ENCODE data around the gene RRAD. TPM values are rescaled to one million over a fixed set of nuclear protein-coding genes. Genes with fewer than 3 reads are reported as not detected.

Gene RRAD
- total and polyA plus RNA-seq, 2 donors (not counting 3 experiments of a cell fraction or from before 2014, with no cell fraction given), result 0.22 to 0.48 TPM

- CTCF ChIA-PET, result interaction anchor here (3.1 kb wide), 1 partner anchor 13 kb away, joined by 19 read pairs; no protein-coding TSS in a partner anchor
- H3K79me2 ChIP-seq (ENCODE audit: control insufficient read depth, insufficient read depth, low read length), result no peaks in the 10 kb centered on the region
- H2AFZ ChIP-seq (ENCODE audit: low read depth, low read length), result no peak overlapping the region
- H3K4me1 ChIP-seq (ENCODE audit: control insufficient read depth, extremely low read depth, insufficient read depth, low read length), result no peaks in the 10 kb centered on the region
- no peak for DNase-seq (ENCODE audit: low read depth, low spot score)
- no peak overlapping the region for H3K27ac ChIP-seq (ENCODE audit: insufficient read depth, low read depth, low read length)
- H3K9ac ChIP-seq (replicated peaks; ENCODE audit: extremely low read depth, insufficient read depth, low read length), result no peak overlapping the region
- no peaks in the 10 kb centered on the region for H4K20me1 ChIP-seq (replicated peaks; ENCODE audit: control insufficient read depth, extremely low read depth, insufficient read depth, low read length)
- no peak overlapping the region for H3K4me2 ChIP-seq (ENCODE audit: insufficient read depth, low read length)
- intact Hi-C loops (cut with micrococcal nuclease), result no loop called here
- H3K27me3 ChIP-seq (ENCODE audit: control insufficient read depth in 2 of 2, insufficient read depth in 2 of 2, low read length in 2 of 2), result no peaks in the 10 kb centered on the region
- POLR2A ChIA-PET, result no interaction called here
- BruUV-seq (replicated peaks), result no TSS peak
- no peak for FAIRE-seq
- no peaks in the 10 kb centered on the region for H3K9me1 ChIP-seq (replicated peaks; ENCODE audit: control insufficient read depth, extremely low read depth, insufficient read depth, low read length)
- H3K36me3 ChIP-seq (ENCODE audit: control insufficient read depth in 2 of 2, extremely low read depth in 1 of 2, insufficient read depth in 2 of 2, low read length in 2 of 2), result no peaks in the 10 kb centered on the region
- TF ChIP-seq MYC (IDR thresholded peaks at IDR 0.05; ENCODE audit: low read depth, low read length) (no peak), GATA2 (IDR thresholded peaks at IDR 0.05; ENCODE audit: insufficient read depth, insufficient read length, low read depth, low read length) (no peak), FOS (IDR thresholded peaks at IDR 0.05; ENCODE audit: borderline replicate concordance, insufficient read depth, low read length) (no peak), EZH2 (IDR thresholded peaks at IDR 0.05; ENCODE audit: borderline replicate concordance, low read depth, low read length, severe bottlenecking) (no peak), CTCF (IDR thresholded peaks at IDR 0.05; ENCODE audit: extremely low read depth in 1 of 2, insufficient read depth in 1 of 2, low read depth in 1 of 2, low read length in 2 of 2) (no peak), MAX (IDR thresholded peaks at IDR 0.05; ENCODE audit: insufficient read depth, insufficient read length) (no peak), POLR2A (IDR thresholded peaks at IDR 0.05; ENCODE audit: low read depth, low read length) (no peak), JUN (IDR thresholded peaks at IDR 0.05; ENCODE audit: borderline replicate concordance, insufficient read depth, insufficient read length, low read depth) (no peak), POLR2AphosphoS5 (IDR thresholded peaks at IDR 0.05; ENCODE audit: insufficient read depth, low read depth, low read length) (no peak)
- no peak overlapping the region for H3K4me3 ChIP-seq (replicated peaks in 1 of 3; ENCODE audit: insufficient read depth in 1 of 3, low read depth in 1 of 3, low read length in 3 of 3)
- dilution Hi-C loops (cut with MboI; ENCODE audit: extremely low pct_ligation_motif_present, low sequenced_read_pairs), result no loop called here
- no peaks in the 10 kb centered on the region for H3K9me3 ChIP-seq (replicated peaks; ENCODE audit: control insufficient read depth, insufficient read depth, low read length)
Observed at GRCh38 chr16:66908116-66908515, 17.2 kb downstream of the RRAD start.
